ENCODE measurements around the gene CYBA. TPM values are rescaled to one million over a fixed set of nuclear protein-coding genes. Genes with fewer than 3 reads are reported as not detected.

CYBA gene
- total RNA-seq, 2 donors from 2014 or later = 82.0 to 132 TPM

GRCh38 chr16:88678224-88678979, 27.5 kb upstream of the CYBA start:
- Histone ChIP-seq H3K27ac (no peak overlapping the region), H3K27me3 (peaks cover 0 to 4% of the 10 kb centered on the region in 2 donors), H3K4me3 (no peak overlapping the region), H3K4me1 (peaks cover 0 to 24% of the 10 kb centered on the region in 2 donors), H3K36me3 (no peaks in the 10 kb centered on the region), H3K9me3 (no peaks in the 10 kb centered on the region)
- no peak for TF ChIP-seq CTCF (IDR thresholded peaks at IDR 0.05)
- DNase-seq (ENCODE audit: low spot score) = no peak

GRCh38 chr16:88677721-88678120, 26.9 kb upstream of the CYBA start:
- no peaks in the 10 kb centered on the region for H3K9me3 ChIP-seq
- H3K4me3 ChIP-seq = no peak overlapping the region
- DNase-seq (ENCODE audit: low spot score) = no peak
- H3K36me3 ChIP-seq = no peaks in the 10 kb centered on the region
- H3K27ac ChIP-seq = no peak overlapping the region
- H3K27me3 ChIP-seq = peaks cover 0 to 4% of the 10 kb centered on the region in 2 donors
- peaks cover 0 to 30% of the 10 kb centered on the region in 2 donors for H3K4me1 ChIP-seq
- TF ChIP-seq CTCF (IDR thresholded peaks at IDR 0.05) = no peak

- Histone ChIP-seq H3K4me1 (peaks cover 0 to 40% of the 10 kb centered on the region in 2 donors), H3K36me3 (no peaks in the 10 kb centered on the region), H3K9me3 (no peaks in the 10 kb centered on the region), H3K4me3 (no peak overlapping the region), H3K27ac (no peak overlapping the region), H3K27me3 (peaks cover 0 to 4% of the 10 kb centered on the region in 2 donors)
- TF ChIP-seq CTCF (IDR thresholded peaks at IDR 0.05) = no peak
- no peak for DNase-seq (ENCODE audit: low spot score)
These were observed 25.8 kb upstream of the CYBA start for GRCh38 chr16:88676502-88677242.

GRCh38 chr16:88673716-88674379, 23.0 kb upstream of the CYBA start:
- H3K4me3 ChIP-seq = no peak overlapping the region
- TF ChIP-seq CTCF (IDR thresholded peaks at IDR 0.05) = no peak
- no peaks in the 10 kb centered on the region for H3K36me3 ChIP-seq
- peaks cover 0 to 40% of the 10 kb centered on the region in 2 donors for H3K4me1 ChIP-seq
- no peaks in the 10 kb centered on the region for H3K27me3 ChIP-seq
- no peak for DNase-seq (ENCODE audit: low spot score)
- no peaks in the 10 kb centered on the region for H3K9me3 ChIP-seq
- H3K27ac ChIP-seq = peak overlapping the region; percentile 72 to 77

GRCh38 chr16:88672776-88673175, 21.9 kb upstream of the CYBA start:
- no peak for DNase-seq (ENCODE audit: low spot score)
- Histone ChIP-seq H3K4me1 (peaks cover 0 to 31% of the 10 kb centered on the region in 2 donors), H3K27ac (peak overlapping the region; percentile 72 to 77), H3K9me3 (no peaks in the 10 kb centered on the region), H3K27me3 (no peaks in the 10 kb centered on the region), H3K36me3 (no peaks in the 10 kb centered on the region), H3K4me3 (no peak overlapping the region)
- no peak for TF ChIP-seq CTCF (IDR thresholded peaks at IDR 0.05)
